Fibroblast of the aortic adventitia (primary cell): ENCODE results near the gene TSPAN18. TPM values are rescaled to one million over a fixed set of nuclear protein-coding genes. Genes with fewer than 3 reads are reported as not detected.

Experiments
- DNase-seq: peaks from one replicate; pipeline ENCODE4 v3.0.0-alpha.2; 2010; ENCODE audit warnings: low read depth
- H3K4me3 ChIP-seq: 2 replicates; pipeline ENCODE4 v1.5.1; 2011; ENCODE audit warnings: low read depth, mild to moderate bottlenecking, control low read depth, low read length, moderate library complexity
- total RNA-seq: library from RNA; depleted of rRNA; stranded (reverse); fragments of >200 nt; gene quantifications from 2 replicates; pipeline ENCODE4 v1.2.3, GENCODE V29; 2012; ENCODE audit warnings: low replicate concordance
- TF ChIP-seq, protein P1 (sequence below): IDR thresholded peaks from 2 replicates; pipeline ENCODE4 v1.5.1; 2011; ENCODE audit warnings: mild to moderate bottlenecking, low read length, control low read depth, inconsistent platforms; ENCODE audit not compliant: insufficient read depth

TSPAN18 gene
- total RNA-seq, 1 donor, result under 0.01 TPM

DNA sequence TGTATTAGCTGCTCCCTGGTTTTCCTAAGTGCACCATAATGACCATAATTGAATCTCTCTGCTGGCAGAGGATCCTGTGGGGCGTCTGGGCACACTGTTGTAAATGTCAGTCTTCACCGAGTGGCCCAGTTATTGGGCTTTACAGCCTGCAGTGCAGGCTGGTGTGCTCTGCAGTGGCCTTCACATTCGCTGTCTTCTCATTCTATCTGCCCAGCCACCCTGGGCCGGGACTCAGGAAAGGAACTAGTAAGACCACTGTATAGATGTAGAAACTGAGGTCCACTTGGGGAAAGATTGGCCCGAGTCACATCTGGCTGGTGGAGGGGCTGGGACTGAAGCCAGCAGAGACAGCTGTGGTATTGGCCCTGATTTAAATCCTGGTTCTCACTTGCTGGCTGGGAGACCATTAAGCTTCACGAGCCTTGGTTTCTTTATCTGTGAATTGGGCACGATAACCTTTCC lies 49.3 kb downstream of the TSPAN18 start:
- TF ChIP-seq, protein P1, sequence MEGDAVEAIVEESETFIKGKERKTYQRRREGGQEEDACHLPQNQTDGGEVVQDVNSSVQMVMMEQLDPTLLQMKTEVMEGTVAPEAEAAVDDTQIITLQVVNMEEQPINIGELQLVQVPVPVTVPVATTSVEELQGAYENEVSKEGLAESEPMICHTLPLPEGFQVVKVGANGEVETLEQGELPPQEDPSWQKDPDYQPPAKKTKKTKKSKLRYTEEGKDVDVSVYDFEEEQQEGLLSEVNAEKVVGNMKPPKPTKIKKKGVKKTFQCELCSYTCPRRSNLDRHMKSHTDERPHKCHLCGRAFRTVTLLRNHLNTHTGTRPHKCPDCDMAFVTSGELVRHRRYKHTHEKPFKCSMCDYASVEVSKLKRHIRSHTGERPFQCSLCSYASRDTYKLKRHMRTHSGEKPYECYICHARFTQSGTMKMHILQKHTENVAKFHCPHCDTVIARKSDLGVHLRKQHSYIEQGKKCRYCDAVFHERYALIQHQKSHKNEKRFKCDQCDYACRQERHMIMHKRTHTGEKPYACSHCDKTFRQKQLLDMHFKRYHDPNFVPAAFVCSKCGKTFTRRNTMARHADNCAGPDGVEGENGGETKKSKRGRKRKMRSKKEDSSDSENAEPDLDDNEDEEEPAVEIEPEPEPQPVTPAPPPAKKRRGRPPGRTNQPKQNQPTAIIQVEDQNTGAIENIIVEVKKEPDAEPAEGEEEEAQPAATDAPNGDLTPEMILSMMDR, result no peak
- no peak for DNase-seq
- no peak overlapping the region for H3K4me3 ChIP-seq

DNA sequence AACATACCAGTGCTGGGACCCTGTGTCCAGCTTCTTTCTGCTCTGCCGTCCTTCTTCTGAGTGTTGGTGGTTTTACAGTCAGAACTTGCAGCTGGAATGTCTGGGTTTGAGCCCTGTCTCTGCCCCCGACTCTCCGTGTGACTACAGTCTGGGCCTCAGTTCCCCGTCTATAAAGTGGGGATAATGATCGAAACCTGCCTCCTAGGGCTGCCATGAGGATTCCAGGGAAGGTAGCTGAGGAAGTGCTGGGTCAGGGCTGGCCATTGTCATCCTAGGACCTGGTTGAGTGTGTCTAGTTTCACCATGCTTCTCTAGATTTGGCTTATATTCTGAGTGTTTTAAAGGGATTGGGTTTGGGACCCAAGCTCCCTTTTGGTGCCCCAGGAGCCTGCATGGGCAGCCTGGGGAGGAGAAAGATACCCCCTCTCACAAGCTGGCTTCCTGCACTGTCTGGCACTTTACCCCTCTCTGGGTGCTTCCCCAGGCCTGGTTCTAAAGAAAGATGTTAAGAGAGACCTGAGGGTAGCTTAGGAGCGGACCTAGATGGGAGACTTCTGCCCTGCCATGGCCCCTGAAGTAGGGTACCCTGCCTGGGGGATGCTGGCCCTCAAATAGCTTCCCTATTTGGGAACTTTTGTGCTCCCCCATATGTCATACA lies 49.9 kb downstream of the TSPAN18 start:
- no peak for DNase-seq
- TF ChIP-seq, protein P1, result no peak

DNA sequence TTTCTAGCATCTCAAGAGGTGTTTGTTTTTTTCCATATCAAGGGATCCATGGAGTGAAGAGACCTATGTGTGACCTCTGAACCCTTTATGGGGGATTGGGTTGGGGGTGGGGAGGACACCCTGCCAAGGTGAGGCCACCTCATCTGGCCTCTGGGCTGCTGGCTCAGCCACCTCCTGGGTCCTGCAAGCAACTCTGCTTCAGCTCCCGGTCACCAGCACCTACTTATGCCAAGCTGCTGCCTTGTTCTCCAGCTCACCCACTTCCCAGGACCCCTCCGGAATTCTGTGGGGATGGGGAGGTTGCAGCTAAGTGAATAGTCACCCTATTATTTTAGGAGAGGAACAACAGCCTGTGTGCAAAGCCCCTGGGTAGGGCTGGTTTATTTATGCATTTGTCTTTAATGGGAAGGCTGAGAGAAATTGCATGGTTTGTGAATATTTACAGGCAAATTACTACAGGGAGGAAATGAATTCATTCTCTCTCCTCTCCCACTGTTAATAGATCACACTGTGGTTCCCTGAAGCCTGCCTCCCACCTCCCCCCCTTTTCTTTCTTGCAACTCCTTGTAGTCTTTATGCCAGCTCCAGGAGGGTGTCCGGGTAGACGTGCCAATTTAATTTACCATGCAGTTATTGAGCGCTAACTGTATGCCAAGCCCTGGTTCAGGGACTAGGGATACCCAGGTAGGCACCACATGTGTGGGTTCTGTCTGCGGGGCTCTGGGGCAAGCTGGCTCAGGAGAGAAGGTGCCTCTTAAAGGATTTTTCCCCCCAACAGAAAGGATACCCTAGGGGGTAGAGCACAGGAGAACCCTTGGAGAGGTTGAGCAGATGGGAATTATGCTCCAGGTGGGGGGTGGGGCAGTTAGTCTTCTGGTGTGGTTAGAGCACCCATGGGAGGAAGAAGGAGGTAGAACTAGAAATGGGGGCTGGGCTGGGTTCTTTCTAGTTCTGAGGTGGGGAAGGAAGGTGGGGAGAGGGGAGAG lies 50.7 kb downstream of the TSPAN18 start:
- no peak for DNase-seq
- TF ChIP-seq, protein P1, result no peak
- no peak overlapping the region for H3K4me3 ChIP-seq

More for the DNA sequence above, 49.9 kb downstream of the TSPAN18 start:
- no peak overlapping the region for H3K4me3 ChIP-seq

DNA sequence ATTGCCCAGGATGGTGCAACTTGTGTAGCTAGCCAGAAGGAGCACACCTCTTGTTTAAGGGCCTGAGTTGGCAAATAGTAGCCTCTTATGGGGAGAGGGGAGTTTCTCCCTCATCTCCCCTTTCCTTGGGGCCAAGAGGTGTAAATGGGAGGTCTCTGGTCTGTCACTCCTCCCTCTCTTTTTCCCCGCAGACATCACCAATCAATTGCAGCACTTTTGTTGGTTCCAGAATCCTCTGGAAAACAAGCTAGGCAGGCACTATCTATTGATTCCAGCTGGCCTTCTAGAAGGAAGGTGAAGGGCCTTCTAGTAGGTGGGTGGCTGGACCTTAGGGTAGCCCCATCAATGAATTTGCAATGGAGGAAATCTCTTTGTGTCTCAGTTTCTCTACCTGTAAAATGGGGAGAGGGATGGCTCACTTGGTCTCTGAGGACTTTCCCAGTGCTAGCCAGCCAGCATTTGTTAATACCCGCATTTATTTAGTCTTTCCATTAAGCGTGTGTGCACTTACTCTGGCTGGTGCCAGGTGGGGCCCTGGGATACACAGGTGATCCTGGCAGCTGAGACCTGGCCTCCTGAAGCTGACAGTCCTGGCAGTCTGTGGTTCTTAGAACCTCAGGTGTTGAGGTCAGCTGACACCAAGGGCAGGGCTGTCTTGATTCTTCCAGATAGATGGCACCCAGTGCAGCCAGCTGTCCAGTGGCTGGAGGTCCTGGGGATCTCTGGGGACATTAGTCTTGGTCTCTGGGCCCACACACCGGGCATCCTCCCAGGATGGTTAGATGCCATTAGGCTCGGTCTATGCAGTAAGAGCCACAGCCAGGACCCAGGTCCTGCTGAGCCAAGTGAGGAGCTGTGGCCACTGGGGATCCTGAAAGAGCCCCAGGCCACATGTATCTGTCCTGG lies 51.7 kb downstream of the TSPAN18 start:
- no peak for DNase-seq
- H3K4me3 ChIP-seq, result no peak overlapping the region
- TF ChIP-seq, protein P1, result no peak

DNA sequence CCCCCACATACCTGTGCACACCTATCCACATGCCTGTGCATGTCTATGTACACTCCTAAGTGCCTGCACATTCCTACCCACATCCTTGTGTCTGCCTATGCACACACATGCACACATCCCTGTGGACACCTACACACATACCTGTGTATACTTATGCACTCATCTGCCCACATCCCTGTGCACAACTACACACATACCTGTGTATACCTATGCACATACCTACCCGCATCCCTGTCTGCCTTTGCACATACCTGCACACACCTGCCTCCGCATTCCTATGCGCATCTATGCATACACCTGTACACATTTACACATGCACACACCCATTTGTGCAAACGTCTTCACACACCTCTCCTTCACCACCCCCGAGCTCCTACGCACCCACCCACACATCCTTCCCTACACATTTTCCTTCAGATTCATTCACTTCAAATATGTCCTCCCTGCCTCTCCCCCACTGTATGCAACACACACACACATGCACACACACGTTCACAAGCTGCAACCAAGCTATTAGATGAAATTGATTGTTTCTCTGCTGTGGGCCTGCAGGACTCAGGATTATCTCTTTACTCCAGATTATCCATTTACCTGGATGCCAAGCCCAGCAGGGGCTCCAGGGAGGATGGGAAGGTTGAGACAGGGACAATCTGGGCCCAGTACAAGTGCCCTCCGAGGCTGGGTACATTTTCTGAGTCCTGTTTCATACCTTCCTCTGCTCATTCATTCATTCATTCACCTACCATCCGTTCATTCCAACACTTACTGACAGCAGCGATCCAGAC lies 53.2 kb downstream of the TSPAN18 start:
- TF ChIP-seq, protein P1, result no peak
- H3K4me3 ChIP-seq, result no peak overlapping the region
- DNase-seq, result no peak
